Measurements from ENCODE around the gene MCRIP2.
A peak's percentile ranks its signal among the peaks of the same experiment; 100 is the strongest.

Gene MCRIP2

GRCh38 chr16:678858-679813, 37.5 kb downstream of the MCRIP2 start:
- peak; percentile 54 for DNase-seq (ENCODE audit: extremely low spot score)
- ChIA-PET POLR2A (interaction anchor here (0.8 kb wide), 1 partner anchor 10 kb away, joined by 3 read pairs; no protein-coding TSS in a partner anchor), CTCF (interaction anchor here (1.2 to 4.6 kb wide), 2 partner anchors 11 to 42 kb away, joined by 3 to 28 read pairs; partner anchors contain the start of genes ANTKMT and RHOT2)
- no peak for TF ChIP-seq CTCF (IDR thresholded peaks at IDR 0.05; ENCODE audit: control extremely low read depth, extremely low read depth, low read depth, missing control alignments)

- TF ChIP-seq CTCF (IDR thresholded peaks at IDR 0.05; ENCODE audit: control extremely low read depth, extremely low read depth, low read depth, missing control alignments), result no peak
- ChIA-PET CTCF (interaction anchor here (1.0 to 4.6 kb wide), 6 partner anchors 10 to 87 kb away, joined by 3 to 28 read pairs (median 4); partner anchors contain the start of genes RHOT2 and WDR90), POLR2A (interaction anchor here (0.7 to 1.2 kb wide), 4 partner anchors 11 to 1475 kb away, joined by 3 to 7 read pairs (median 4); partner anchors contain the start of genes RHOT2 and TRAF7)
- peak; percentile 88 for DNase-seq (ENCODE audit: extremely low spot score)
Observed at GRCh38 chr16:679814-680624, 38.4 kb downstream of the MCRIP2 start, which contains the start of gene STUB1. STUB1 (plus strand) TSS chr16:680410; CDS start chr16:680526, 116 bp downstream.

GRCh38 chr16:680625-680945, 39.0 kb downstream of the MCRIP2 start:
- ChIA-PET CTCF (interaction anchor here (1.0 to 4.6 kb wide), 7 partner anchors 9 to 105 kb away, joined by 3 to 28 read pairs (median 4); partner anchors contain the start of genes RHOT2 and WDR90), POLR2A (interaction anchor here (0.7 to 1.2 kb wide), 3 partner anchors 13 to 1475 kb away, joined by 3 to 7 read pairs (median 4); partner anchors contain the start of genes RHOT2 and TRAF7)
- no peak for TF ChIP-seq CTCF (IDR thresholded peaks at IDR 0.05; ENCODE audit: control extremely low read depth, extremely low read depth, low read depth, missing control alignments)
- no peak for DNase-seq (ENCODE audit: extremely low spot score)

- DNase-seq (ENCODE audit: extremely low spot score), result no peak
- POLR2A ChIA-PET, result interaction anchor here (0.7 to 1.2 kb wide), 3 partner anchors 14 to 1474 kb away, joined by 3 to 7 read pairs (median 4); partner anchors contain the start of genes RHOT2 and TRAF7
- peak; percentile 32 for TF ChIP-seq CTCF (IDR thresholded peaks at IDR 0.05; ENCODE audit: control extremely low read depth, extremely low read depth, low read depth, missing control alignments)
- CTCF ChIA-PET, result interaction anchor here (0.7 to 4.6 kb wide), 8 partner anchors 13 to 105 kb away, joined by 3 to 28 read pairs (median 4); partner anchors contain the start of genes RHOT2 and WDR90
Observed at GRCh38 chr16:680967-681745, 39.5 kb downstream of the MCRIP2 start.

GRCh38 chr16:681746-682427, 40.3 kb downstream of the MCRIP2 start:
- no peak for TF ChIP-seq CTCF (IDR thresholded peaks at IDR 0.05; ENCODE audit: control extremely low read depth, extremely low read depth, low read depth, missing control alignments)
- no peak for DNase-seq (ENCODE audit: extremely low spot score)
- ChIA-PET POLR2A (no interaction called here), CTCF (interaction anchor here (0.7 to 4.6 kb wide), 5 partner anchors 14 to 104 kb away, joined by 3 to 28 read pairs (median 5); partner anchors contain the start of gene RHOT2)
